AG08396 (cell line): ENCODE results near the gene SPEN.
"Not testable (repeated sequence)": the region's sequence is repeated elsewhere in the genome, so short reads cannot be mapped to it uniquely, and the experiment has no call there.

Source experiments
- DNase-seq: peaks from one replicate; pipeline ENCODE4 v3.0.0; 2012; ENCODE audit warnings: low spot score, mixed read lengths

Gene SPEN

DNA sequence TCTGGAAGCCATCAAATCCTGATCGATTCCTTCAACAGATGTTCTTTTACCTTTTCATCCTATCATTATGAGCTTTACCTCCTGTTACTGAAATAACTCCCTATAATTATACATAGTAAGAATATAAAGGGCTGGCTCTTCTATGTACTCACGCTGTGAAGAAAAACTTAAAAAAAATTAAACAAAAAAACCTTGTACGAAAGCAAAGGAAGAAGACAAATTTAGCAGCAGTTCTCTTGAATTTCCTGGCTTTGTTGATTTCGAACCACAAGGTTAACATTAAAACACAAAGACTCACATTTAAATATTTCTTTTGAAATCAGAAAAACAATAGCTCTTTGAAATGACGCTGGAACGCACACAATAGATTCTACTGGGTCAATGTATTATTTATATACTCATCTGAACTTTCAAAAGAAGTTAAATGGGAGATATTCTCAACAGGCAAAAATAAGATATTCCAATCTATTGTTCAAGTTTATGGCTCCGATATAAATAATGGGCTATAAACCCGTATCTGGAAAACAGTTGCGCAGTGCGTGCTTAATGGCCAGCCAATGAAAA lies 13.6 kb upstream of the SPEN start:
- DNase-seq, result peak; percentile 84

DNA sequence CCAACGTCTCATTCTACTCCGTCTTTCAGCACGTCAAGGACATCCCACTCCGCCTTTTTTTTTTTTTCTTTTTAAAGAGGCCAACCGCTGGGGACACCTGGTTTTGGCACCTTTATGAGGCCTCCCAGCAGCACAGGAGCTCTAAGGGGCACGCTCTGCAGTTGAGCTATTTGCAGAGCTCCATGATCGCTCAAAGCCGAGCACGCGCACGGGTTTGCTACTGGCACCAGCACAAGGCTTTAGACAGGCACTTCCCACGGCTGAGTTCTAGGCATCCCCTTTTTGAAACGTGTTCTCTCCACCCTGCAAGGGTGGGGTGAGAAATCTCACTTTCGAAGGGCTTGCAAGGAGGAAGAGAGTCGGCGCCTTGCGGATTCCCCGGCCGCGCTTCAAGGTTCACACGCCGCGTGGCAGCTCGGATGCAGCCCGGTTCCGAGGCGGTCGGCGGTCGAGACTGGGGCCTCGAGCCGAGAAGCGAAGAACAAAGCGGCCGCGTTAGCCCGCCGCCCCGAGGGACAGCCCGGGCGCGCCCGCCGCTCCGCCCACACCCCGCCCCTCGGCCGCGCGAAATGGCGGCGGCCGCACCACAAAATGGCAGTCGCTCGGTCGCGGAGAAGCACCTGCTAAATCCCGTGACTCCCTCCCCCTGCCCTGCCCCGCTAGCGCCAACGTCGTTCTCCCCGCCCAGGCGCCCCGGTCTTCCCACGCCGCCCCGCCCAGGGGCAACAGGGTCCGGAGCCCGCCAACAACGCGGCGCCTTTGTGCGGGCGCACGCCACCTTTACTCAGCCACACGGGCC lies 12.9 kb upstream of the SPEN start:
- peak; percentile 87 for DNase-seq

DNA sequence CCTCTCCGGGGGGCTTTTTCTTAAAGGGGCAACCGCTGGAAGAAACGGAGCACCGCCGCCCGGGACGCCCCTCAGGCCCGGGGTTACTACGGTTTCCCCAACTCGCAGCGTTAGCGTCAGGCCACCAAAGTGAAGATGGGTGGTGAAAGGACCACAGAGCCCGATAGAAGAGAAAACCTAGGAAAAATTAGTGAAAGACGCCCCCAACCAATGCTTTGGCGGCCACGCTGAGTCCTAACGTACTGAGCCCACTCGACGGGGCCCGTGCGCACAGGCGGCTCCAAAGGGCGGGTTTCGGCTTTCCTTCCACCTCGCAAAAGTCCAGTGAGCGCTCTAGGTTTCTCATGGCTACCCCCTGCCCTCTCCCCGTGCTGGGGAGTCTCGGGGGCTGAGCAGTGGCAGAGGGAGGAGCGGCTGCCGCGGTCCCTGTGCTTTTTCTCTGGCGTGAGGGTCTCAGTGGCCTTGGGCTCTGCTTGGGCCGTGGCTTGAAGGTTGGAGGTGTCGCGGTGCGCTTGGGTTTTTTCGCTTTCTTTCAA lies 12.2 kb upstream of the SPEN start:
- peak; percentile 26 for DNase-seq

DNA sequence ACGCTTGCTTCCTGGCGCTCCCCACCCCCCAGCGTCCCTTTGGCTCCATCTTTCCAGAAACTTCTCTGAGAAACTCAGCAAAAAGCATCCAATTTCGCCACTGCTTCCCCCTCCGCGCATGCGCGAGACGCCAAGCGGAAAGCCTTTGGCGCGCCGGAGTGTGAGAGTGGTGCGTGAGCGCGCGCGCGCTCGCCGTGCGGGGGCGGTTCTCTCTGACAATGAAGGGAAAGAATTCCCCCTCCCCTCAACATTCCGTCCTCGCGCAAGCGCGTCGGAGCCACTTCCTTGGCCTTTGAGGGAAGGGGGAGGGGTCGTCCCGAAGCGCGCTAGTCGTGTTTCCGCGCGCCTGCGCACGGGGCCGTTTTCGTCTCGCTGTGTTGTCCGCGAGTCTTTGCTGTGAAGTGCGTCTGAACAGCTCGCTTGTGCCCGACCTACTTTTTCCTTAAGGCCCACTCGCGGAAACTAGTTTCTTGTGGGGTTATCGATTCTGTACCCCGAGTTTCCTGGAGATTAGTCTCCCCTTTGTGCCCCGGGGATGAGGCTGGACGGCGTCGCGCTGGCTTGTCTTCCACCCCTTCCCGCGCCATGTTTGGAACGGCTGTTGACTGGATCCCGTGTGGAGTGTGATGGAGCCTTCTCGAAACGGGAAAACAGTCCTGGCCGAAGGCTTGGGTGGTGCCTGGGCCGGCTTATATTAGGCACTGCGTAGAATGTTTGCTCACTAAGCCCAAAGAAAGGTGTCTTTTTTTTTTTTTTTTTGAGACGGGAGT lies 11.6 kb upstream of the SPEN start:
- DNase-seq, result peak; percentile 97

DNA sequence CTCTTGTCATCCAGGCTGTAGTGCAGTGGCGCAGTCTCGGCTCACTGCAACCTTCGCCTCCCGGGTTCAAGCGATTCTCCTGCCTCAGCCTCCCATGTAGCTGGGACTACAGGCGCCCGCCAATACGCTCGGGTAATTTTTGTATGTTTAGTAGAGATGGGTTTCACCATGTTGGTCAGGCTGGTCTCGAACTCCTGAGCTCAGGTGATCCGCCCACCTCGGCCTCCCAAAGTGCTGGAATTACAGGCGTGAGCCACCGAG lies 11.1 kb upstream of the SPEN start:
- not testable (repeated sequence) for DNase-seq

DNA sequence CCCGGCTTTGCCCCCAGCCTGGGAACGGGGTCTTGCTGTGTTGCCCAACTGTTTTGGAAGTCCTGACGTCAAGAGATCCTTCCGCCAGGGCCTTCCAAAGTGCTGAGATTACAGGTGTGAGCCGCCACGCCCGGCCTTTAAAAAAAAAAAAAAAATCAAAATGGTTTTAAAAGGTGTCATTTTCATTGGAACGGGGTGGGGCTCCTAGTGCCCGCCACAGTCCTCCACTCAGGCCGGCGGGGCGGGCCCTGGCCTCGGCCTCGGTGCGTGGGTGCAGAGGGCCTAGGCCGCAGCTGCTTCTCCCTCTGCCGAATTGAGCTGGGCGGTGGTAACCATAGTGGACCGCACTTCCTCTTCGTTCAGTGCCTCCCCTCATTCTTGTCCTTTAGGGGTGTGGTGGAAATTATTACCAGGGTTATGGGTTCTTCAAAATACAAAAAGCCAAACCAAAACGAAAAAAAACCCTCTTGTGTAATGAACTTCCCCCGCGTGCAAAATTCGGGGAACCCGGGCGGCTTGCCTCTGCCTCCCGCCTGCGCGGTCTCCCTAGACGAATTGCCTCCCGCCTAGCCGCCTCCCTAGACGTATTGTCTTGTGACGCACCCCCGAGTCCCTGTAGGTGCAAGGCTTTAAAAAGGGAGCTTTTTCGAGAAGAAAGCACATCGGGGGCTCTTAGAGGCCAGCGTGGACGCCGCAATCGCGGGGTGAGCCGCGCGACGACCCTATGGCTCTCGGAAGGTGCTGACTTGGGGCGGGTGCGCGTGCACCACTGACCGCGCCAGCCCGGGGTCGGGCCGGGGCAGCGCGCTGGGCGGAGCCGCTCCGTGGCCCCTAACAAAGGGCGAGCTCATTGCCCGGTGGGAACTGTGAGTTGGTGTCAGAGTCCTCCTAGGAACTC lies 10.5 kb upstream of the SPEN start:
- no peak for DNase-seq

DNA sequence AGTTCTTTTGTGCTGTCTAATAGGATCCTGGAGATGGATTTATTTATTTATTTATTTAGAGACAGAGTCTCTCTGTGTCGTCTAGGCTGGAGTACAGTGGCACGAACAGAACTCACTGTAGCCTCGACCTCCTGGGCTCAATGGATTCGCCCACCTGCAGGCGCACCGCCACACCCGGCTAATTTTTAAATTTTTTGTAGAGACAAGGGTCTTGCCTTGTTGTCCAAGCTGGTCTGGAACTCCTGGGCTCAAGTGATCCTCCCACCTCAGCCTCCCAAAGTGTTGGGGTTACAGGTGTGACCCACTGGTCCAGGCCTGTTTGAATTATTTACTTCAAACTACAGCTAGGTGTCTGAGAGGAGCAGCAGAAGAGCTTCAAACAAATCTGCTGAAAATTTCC lies 9.6 kb upstream of the SPEN start:
- no peak for DNase-seq

DNA sequence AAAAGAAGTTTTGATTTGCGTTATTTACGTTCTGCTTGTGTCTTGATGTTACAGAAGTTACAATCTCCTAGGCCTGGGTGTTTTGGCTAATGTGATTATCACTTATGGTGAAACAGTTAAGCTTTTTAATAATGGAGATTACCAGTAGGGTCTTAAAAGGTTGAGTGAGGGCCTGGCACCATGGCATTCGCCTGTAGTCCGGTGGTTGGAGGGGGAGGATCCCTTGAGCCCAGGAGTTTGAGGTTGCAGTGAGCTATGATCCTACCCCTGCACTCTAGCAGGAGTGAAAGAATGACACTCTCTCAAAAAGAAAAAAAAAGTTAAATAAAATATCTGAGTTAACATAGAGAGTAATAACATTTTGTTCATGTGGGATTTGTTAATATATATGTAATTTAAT lies 8.8 kb upstream of the SPEN start:
- no peak for DNase-seq

DNA sequence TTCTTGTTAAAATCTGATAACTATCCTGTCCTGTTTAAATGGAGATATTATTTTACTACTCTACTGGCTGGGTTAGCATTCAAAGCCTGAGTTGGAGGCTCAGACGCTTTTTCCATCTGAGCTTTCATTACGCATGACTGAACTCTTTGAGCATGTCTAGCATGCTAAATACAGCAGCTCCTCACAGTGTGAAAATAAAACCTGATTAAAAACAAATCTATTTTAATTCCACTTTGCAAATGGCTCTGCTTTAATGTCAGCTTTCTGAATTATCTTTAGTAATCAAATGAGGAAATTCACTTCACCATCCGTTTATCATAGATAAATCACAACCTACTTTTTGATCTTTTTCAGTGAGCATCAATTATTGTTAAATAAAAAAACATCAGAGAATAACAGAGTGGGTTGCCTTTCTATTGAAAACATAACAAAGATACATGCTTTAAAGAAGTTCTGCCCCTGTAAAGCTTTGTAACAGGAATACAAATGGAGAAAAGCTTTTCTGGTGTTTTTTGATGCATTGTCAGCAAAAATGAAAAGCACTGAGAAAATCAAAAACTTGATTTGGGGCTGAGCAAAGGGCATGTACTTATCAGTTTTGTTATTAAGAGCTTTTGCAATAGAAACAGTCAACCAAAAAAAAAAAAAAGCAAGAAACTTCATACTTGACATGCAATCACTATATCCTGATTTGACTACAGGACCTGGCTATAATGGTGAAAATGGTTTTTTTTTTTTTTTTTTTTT lies 3.5 kb upstream of the SPEN start:
- no peak for DNase-seq

DNA sequence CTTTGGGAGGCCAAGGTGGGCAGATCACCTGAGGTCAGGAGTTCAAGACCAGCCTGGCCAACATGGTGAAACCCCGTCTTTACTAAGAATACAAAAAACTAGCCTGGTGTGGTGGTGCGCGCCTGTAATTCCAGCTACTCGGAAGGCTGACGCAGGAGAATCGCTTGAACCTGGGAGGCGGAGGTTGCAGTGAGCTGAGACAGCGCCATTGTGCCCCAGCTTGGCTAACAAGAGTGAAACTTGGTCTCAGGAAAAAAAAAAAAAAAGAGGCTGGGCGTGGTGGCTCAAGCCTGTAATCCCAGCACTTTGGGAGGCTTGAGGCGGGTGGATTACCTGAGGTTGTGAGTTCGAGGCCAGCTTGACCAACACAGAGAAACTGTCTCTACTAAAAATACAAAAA lies 1.5 kb upstream of the SPEN start:
- DNase-seq, result not testable (repeated sequence)

DNA sequence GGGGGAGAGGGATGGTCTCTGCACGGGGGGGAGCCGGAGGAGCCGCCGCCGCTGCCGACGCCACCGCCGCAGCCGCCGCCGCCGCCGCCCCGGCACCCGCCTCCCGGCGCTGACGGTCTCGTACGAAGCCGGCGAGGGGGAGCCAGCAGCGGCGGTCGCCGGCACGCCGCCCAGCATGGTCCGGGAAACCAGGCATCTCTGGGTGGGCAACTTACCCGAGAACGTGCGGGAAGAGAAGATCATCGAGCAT lies 311 bp downstream of the SPEN start:
- DNase-seq, result no peak

DNA sequence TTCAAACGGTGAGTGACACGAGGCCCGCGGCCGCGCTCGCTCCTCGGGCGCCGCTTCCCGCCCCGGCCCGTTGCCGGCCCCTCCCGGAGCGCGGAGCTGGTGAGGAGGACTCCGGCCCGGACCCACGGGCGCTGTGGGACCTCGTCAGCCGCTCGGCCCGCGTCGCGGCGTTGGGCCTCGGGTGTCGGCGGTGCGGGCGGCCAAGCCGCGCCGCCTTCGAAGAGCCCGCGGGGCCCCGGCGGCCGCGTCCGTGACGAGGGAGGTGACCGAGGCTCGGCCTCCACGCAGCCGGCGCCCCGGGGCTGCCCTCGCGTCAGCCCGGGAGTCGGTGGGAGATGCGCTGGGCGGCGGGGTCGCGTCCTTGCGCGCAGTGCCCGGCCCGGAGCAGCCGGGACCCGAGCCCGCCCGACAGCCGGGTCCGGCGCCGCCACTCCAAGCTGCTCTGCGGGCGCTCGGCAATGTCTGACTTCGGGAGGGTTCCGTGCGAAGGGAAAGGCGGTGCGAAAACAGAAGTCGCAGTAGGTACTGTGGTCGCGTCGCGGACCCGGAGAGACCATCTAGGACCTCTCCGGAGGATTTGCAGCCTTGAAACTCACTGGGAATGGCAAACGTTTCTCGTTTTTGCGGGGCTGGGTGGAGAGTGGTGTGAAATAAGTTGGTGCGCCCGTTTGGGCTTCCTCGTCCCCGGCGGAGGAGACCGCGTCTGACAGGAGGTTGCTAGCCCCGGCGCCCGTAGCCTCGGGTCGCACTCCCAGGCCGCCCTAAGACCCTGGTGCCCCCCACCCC lies 829 bp downstream of the SPEN start:
- DNase-seq, result peak; percentile 26

DNA sequence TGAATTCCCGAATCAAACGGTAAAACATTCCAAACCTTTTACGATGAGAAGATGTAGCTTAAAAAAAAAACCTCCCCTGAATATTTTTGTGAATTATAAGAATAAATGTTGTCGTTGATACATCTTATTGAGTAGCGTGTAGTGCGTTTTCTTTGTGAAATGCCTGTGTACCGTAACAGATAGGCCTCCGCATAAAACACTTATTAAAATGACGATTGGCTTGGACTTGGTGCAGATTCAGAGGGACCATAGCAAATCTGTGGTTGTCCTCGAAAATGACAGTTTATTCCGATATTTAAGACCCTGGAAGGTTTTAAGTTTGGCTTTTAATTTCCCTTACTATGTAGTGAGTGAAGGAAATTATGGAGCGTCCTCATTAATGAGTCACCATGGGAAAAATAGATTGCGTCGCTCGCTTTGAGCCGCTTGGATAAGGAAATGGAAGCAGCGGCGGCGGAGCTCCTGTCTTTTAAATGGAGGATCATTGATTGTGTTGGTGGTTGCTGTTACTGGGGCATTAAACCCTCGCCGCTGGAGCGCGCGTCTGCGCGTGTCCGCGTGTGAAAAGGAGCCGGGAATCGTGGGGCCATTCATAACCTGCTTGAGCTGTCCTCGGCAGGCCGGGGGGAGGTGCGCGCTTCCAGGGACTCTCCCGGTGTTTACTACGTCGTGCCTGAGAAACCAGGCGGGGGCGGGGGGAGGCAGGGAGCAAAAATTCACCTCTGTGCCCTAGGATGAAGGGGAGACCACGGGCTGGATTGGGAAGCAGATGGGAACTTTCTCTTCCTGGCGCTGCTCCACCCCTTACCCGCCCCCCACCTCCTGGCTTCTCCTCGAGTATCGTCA lies 1.6 kb downstream of the SPEN start:
- peak; percentile 61 for DNase-seq

DNA sequence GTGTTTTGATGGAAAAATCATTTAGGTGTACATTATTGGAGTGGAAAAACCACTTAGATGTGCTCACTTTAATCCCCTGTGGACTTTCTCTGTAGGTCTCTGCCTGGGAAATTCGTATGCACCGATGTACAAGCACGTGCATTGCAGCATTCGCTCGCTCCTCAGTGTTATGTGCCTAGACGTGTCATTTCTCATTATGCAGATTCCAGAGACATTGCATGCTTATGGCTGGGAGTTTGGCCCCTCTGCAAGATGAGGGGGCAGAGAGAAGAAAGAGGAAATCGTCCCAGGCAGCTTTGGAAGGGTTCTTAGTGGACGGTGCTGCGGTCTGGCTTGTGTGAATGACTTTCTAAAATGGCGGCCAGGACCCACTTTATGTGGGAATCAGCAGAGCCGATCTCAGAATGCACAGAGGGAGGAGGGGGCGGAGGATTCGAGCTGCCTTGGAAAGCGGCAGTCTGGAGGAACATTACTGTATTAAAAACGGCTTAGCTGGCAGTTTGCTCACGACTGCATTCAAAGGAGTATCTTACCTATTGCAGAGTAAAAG lies 2.3 kb downstream of the SPEN start:
- DNase-seq, result peak; percentile 16

DNA sequence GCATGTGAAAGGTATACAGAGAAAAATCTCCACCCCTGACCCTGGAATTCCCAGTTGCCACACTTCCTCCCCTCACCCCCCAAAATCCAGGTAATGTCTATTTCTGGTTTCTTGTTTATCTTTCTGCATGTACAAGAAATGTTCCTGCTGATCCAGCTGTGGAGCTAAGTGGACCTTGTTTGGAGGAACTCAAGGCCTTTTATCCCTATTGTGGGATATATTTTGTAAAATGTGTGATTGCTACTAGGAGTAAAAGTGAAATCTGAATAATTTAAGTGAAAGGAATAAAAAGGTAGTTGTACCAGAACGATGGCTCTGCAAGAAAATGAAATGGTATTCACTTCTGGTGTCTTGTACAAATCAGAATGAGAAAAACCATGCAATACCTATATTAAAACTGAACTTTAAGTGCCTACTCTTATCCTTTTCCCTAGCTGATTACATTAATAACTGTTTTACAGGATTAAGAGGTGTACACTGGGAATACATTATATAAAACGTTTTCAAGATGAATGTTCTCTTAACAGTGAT lies 3.0 kb downstream of the SPEN start:
- DNase-seq, result no peak

DNA sequence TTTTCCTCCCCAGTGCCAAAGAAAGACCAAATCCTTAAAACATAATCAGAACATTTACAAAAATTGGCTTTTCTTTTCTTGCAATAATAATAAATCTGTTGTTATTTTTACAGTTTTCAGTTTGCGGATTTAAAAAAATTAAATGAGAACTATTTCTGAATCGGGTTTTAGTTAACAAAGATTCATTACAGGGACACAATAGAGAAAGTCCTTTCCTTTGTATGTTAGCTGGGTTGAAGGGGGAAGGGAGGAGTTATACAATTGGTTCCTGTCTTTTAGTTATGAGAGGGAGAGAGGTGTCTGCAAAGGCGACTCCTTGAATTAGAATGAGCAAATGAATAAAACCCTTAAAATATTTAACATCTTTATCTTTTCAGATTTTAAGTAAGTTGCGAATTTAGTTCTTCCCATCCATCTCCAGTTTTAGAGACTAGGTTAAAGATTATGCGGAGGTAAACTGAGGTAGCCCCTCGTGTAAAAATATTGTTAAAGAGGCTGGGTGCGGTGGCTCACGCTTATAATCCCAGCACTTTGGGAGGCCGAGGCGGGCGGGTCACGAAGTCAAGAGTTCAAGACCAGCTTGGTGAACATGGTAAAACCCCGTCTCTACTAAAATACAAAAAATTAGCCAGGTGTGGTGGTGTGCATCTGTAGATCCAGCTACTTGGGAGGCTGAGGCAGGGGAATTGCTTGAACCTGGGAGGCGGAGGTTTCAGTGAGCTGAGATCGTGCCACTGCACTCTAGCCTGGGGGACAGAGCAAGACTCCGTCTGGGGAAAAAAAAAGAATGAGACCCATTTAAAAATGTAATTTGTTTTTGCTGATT lies 3.9 kb downstream of the SPEN start:
- DNase-seq, result no peak

DNA sequence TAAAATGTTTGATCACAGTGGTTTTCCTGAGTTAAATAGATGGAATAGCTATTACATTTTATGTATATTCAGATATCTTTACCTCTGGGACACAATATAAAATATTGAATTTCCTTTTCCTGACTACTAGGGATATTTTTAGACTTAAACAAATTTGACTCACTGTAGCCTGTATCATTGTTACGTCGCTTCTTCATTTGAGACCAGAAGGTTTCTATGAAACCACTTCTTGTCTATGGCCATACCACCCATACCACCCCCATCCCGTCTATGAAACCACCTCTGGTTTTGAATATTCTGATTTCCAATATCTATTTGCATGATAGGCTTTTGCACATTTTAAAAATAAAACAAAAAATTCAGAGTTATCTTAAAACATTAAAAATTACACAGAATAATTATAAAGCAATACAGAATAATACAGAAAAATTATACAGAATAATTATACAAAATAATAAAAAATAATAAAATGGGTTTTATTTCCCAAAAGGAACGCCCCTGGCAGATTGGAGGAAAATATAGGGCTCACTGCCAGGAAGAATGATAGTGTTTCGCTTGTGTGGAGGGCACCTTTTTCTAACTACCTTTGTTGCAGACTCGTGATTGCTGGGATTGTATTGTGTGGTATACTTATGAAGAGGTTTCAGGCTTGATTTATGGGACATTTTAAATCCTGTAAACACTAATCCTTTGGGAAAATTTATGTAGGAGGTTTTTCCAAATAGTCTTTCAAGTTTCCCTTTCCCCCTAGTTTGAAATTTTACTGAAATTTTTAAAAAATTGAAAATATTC lies 4.7 kb downstream of the SPEN start:
- DNase-seq, result no peak

DNA sequence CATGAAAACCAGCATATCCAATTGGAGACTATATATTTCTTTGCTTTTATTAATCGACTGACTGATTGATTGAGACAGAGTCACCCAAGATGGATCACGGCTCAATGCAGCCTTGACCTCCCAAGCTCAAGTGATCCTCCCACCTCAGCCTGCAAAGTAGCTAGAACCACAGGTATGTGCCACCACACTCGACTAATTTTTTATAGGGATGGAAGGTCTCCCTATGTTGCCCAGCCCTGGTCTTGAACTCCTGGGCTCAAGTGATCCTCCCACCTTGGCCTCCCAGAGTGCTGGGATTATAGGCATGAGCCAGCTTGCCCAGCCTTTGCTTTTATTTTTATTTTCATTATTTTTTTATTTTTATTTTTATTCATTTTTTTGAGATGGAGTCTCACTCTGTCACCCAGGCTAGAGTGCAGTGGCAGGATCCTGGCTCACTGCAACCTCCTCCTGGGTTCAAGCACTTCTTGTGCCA lies 5.4 kb downstream of the SPEN start:
- DNase-seq, result no peak
